HG02943 (cell line): ENCODE measurements around the gene DSC2.

Experiments
- ATAC-seq: cut with Tn5 transposase; IDR thresholded peaks from one replicate; pipeline ENCODE4 v1.9.1; 2021; ENCODE audit warnings: mild to moderate bottlenecking, low read depth, moderate library complexity; ENCODE audit not compliant: unreplicated experiment

Gene DSC2

DNA sequence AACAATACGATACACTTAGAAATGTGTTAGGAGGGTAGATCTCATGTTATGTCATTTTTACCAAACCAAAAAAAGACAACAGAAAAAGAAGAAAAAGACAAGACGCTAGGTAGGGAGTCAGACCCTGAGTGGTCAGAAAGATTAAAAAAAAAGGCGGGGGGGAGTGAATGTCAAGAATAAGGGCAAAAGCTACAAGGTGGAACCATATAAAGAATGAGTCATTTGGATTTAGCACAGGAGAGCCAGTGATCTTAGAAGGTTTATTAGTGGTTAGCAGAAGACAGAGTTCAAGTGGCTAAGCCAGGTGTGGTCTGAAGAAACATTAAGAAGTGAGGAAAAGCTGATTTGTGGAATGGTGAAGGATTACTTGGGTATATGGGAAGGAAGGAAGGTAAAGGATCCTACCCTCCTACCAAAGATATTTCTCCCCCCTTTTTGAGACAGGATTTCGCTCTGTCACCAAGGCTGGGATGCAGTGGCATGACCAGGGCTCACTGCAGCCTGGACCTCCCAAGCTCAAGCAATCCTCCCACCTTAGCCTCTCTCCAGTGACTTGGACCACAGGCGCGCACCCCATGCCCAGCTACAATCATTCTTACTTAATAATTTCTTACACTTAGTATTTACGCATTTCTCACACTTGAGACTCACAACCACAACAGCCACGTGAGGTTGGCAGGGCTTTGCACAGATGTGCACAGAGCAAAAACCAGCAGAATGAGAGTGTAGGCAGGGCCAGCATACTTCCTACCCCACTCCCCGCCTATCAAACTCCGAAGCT, 2.6 kb downstream of the DSC2 start:
- ATAC-seq = no peak

DNA sequence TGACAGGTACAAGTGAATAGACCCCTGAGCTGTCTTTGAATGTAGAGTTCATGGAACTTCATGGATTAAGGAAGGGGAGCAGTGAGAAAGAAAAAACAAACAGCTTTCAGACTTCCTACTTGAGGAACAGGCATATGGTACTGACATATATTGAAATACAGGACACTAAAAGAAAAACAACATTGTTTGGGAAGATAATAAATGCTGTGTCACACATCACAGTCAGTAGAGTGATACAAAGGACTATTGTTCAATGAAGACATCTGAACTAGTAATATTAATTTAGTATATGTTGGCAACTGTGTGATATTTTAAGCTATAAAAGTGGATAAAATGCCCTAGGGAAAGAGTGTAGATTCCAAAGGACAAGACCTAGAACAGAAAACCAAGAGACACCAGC, 3.3 kb downstream of the DSC2 start:
- no peak for ATAC-seq

DNA sequence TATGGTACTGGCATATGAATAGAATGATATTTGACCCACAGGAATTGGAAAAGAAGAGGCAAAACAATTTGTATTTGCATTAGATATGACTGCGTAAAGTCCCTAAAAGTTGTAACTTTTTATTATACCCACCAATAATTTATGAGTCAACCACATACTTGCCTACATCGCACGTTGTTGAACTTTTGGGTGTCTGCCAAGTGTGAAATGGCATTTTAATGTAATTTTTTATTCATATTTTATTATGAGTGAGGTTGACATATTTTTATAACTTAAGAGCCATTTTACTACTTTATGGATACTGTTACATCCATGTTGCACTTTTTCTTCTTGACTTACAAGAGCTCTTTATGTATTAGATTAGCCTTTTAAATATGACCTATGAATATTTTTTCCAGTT, 4.6 kb downstream of the DSC2 start:
- no peak for ATAC-seq

DNA sequence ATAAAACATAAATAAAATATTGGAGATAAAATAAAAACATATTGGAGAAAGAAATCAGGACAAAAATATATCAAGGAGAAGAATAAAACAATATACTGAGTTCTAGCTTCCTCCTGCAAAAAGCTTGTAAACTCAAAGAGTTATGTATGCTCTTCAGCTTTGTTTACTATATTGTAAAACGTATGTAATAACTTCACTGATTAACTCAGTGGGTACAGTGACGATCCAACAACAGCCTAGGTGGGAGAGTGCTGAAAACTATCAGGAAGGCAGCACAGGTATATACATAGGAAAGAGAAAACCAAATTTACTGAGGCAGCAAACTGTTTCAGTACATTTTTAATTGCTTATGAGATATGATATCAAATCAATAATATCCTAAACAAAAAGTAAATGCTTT, 8.3 kb downstream of the DSC2 start:
- no peak for ATAC-seq

DNA sequence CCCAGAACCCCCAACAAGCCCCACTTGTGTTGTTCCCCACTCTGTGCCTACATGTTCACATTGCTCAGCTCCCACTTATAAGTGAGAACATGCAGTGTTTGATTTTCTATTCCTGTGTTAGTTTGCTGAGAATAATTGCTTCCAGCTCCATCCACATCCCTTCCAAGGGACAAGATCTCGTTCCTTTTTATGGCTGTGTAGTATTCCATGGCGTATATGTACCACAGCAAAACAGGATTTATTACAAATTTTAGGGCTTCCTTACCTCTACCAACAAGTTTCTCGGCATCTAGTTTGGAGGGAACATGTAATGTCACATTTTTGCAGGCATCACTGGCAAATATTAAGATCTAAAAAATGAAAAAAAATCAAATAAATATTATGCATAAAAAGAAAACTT, 8.9 kb downstream of the DSC2 start:
- ATAC-seq = no peak

DNA sequence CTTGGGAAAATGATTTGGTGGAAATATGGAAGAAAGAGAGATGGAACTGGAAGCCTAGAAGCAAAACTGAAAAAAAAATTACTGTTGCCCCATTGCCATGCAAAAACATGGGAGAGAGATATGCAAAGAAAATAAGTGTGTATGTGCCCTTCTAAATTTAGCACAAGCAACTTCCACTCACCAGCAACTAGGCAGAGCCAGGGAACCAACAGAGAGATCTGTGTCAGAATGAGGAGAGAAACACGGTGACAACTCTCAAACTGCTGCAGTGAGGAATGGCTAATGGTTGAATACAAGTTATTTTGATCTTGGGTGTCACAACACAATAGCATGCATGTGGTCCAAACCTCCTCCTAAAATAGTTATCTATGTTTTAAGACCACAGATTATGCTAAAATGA, 10.9 kb downstream of the DSC2 start:
- no peak for ATAC-seq

DNA sequence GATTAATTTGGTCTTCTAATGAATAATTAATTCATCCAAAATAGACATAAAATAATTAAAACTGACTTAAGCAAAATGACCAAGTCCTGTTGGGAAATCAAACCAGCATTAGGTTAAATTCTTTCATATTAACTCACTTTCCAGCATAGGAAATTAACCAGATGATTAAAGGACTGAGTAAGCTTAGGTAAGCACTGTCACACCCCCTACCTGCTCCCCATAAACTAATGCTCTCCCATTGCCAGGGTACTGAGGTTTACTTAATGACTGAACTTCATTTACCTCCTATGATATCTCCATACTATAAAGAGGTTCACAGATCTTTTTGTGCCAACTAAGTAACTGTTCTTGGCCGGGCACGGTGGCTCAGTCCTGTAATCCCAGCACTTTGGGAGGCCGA, 13.7 kb downstream of the DSC2 start:
- no peak for ATAC-seq

DNA sequence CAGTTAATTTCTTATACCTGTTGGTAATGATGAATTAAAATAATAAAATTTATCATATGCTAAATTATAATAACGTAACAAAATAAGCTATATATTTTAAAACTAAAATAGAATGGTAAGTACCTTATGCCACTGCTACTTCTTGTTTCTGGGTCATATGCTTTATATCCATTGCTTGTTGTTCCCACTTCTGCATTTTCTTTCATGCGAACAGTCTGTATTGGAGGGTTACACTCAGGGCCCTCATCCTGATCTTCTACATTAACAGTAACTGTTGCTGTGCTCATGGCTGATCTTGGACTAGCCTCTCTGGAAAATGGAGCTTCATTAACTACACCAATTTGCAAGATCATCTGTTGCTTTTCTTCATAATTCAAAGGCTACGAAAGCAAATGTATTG, 22.2 kb downstream of the DSC2 start:
- ATAC-seq = no peak

DNA sequence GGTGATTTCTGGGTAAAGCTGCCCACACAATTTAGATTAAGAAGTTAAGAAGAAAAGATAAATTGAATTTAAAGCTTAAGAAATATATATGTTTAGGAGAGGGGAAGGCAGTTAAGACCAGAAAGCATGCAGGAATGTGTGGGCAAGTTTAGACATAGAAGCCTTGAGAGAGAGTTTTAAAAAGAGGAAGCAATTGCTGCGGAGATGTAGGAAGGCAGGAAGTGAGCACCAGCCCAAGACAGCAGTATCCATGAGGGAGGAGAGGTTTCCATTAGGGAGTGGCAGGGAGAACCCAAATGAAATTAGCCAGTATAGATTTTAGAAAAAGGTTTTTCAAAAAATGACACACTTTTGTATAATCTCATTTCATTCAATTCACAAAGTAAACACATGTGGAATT, 24.3 kb downstream of the DSC2 start:
- no peak for ATAC-seq

DNA sequence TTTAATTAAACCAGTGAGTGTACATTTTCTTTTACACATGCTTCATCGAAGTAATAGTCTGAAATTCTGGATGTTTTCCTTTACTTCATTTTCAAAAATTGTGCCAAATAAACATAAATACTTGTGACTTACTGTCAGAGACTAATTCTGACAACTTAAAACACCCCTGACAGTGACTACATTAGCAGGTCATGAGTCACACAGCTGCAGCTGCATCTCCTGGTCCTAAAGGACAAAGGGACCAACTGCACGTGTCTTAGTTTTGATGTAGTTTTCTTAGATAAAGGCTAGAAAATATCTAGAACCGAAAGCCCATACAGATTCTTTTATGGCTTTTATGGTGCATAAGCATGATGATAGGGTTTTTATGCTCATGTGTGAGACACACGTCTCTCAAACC, 30.0 kb downstream of the DSC2 start:
- ATAC-seq = no peak

DNA sequence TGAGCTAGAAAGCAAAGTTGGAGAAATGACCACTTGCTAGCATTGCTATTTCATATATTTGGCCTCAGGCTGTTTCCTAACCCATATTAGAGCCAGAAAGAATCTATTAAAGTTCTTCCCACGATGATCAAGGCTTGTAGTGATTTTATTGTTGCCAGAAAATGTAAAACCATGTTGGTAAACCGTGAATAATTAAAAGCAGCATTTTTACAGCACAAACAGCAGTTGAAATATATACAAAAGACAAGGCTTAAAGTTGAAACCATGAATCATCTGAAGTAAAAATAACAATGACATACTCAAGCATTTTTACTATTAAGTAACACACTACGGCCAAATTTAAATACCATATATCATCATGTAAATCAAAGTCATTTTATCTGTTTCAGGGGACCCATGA, 32.0 kb downstream of the DSC2 start:
- ATAC-seq = no peak

DNA sequence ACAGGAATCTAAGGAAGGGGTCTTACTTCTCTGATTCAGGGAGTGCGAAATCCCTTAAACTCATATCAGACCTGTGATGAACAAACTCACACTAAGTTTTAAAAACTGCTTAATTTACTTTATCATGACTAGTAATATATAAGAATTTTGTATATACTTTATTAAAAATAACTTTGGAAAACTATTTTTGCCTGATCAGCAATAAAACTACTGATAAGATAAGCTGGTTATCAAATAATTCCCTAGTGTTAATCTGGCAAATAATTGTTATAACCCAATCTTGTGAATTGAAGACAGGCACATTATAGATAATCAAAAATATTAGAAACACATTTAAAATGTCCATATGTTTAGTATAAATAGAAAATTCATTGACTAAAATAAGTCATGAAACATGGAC, 36.0 kb downstream of the DSC2 start:
- no peak for ATAC-seq

DNA sequence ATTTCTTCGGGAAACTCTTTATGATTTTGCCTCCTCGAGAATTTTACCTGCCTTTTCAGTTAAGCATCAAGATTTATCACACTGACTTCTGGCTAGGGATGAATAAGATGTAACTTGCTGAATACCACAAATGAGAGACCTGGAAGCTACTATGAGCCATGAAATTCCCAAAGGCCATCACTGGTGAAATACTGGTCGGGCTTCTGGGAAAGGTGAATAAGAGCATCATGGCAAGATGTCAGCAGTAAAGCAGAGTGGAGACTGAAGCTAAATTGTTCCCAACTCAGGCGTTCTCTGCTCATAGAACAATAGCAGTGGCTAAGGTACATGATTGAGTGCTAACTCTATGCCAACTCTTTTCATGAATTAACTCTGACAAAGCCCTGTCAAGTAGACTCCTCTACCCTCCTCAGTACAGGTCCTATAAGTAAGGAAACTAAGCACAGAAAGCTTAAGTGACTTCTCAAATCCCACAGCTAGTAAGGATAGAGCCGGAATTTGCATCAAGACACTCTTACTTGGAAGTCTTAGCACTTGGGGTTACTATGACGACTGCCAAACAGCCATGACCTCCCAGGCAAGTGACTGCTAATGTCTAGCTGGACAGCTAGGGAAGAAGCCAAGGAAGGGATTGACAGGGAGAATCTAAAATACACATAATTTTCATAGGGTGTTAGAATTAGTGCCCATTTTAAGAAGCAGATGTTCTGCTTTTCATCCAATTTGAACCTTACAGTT, 37.0 kb downstream of the DSC2 start:
- ATAC-seq = no peak

DNA sequence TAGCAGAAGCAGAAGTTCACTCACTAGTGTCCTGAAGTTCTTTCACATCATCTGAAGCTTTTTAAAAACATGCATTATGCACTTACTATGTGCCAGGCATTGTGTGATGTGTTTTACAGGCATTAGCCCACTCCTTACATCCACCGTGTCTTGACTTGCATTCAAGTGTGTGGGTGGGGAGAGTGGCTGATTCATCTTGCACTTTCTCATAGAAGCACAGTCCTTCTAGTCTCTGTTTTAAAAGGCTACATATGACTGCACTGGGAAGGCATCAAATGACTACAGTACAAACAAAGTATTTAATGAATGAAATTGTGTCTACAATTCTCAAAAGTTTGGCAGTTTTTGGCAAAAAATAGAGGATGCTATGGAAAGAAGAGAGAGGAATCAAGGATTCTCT, 38.1 kb downstream of the DSC2 start:
- ATAC-seq = no peak

DNA sequence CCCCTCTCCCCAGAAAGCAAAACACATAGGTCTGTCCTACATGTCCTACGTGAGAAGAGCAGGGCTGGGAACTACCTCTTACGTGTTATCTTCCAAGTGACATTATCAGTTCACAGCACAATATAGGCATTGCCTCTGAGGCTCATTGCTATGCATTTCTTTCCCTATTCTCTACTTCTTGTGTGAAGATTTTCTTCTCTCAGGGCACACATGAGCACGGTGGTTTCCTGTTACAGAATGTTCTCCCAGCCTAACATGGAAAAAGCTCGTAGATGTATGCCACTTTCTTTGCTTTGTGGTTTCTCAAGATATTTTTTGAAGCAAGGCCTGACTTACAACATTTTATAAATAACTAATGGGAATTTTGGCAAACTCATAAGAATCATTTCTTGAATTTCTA, 40.3 kb downstream of the DSC2 start:
- no peak for ATAC-seq

DNA sequence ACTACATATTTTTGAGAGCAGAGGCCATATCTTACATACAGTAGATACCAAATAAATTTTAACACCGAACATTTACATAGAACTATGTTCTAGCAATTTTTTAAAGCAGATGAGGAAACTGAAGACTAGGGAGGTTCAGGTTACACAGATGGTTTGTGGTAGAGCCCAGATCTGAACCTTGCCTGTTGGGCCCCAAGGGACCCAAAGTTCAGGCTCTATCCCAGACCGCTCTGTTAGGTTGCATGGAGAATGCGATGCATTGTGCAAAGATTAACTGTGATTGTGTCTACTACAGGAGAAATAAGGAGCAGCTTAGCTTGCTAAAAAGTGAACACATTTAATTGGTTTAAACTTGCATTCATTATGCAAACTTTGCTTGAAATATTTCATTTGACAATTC, 43.3 kb downstream of the DSC2 start:
- no peak for ATAC-seq

DNA sequence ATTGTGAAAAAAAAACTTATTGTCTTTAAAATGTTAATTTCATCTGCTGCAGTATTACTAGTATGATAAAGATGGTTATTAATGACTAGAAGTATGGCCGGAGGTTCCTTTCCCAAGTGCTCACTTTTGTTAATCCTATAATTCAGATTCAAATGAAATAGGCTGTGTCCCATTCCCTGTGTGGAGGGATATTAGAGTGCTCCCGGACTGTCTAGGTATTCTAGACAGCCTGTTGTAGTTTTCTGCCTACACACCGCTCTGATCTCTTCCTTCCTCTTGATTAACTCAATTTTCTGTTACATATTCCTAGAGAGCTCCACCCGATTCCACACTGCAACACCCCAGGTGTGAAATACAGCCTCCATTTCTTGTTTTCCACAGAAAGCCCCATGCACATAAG, 44.3 kb downstream of the DSC2 start:
- ATAC-seq = no peak

DNA sequence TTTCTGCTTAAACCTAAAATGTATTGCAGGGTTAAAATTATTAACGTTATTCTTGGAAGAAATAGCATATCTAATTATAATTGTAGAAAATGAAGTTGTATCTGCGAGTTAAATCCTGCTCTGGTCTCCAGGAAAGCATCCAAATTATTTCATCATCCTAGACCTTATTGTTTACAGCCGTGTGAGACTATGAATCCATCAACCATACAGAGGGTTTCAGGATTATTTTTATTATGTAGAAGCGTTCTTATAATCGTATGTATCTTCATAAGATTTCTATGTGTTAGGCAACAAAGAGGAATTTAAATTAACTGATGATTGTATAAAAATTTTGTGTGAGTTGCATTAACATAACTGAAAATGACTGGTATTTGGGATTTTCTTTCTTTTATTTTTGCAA, 45.2 kb downstream of the DSC2 start:
- no peak for ATAC-seq

DNA sequence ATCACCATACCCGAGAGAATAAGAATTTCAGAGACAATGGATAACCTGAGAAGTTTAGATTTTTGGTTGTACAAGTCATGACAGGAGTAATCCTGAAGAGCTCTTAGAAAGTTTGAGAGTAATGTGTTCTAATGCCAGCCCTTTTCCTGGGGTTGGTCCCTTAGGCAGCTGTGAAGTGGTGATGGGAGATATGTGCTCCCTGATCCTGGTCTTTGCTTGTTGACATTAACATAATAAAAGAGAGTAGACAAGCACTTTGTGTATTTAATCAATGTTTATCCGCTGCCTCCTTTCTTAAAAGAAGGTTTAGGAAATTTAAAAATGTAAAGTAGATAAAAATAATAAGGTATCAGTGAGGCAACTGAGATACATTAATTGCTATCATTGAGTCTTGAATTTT, 45.9 kb downstream of the DSC2 start:
- ATAC-seq = no peak

DNA sequence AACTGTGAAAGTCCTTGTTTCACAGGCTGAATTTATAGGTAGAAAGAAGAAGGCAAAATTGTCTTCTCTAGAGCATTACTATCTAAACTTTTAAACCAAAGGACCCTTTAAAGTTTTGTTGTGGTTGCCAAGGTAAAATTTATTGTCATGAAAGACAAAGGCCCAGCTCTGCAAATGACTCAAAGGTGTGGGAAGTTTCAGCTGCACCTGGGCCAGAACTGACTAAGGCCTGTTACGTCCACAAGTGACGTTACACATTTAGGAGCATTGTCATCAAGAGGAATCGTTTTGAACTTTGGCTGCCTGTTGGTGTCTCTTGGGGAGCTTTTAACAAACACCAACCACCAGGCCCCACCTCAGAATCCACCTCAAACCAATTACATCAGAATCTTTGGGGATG, 51.6 kb downstream of the DSC2 start:
- ATAC-seq = no peak

DNA sequence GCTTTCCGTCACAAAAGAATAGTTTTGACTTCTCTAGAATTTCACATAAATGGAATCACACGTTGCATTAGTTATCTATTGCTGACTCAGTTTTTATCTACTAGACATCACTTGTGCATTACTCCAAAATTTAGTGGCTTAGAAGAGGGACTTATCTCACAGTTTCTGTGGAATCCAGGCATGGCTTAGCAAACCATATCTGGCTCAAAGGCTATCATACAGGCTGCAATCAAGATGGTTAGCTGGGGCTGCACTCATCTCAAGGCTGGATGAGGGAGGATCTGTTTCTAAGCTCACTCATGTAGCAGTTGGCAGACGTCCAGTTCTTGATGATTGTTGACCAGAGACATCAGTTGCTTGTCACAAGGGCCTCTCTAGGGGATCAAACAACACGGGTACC, 53.0 kb downstream of the DSC2 start:
- no peak for ATAC-seq

DNA sequence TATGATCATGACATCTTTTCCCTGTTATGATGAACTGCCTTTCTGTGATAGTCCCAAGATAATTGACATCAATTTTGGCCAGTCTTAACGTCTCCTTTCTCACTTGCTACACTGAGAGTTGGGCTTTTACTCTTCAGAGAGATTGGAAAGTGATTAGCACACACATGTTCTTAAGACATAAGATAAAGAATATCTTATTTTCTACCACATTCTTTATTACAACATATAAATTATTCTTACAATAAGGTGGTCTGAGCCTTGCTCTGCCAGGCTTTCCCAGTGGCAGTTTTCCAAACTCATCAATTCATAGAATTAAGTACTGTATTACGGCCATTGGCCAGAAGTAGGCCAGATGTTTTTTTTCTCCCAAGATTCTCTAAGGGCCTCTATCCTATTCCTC, 54.0 kb downstream of the DSC2 start:
- ATAC-seq = no peak
